GM19438 (cell line): ENCODE results near the gene PHLDA2.

ENCODE experiments used
- ATAC-seq: cut with Tn5 transposase; IDR thresholded peaks from one replicate; pipeline ENCODE4 v1.9.1; 2021; ENCODE audit warnings: low read depth; ENCODE audit not compliant: unreplicated experiment

The PHLDA2 gene

GRCh38 chr11:2930704-2931419, 1.6 kb upstream of the PHLDA2 start:
- no peak for ATAC-seq

- no peak for ATAC-seq
Measured at GRCh38 chr11:2929950-2930703, 907 bp upstream of the PHLDA2 start.

GRCh38 chr11:2929531-2929949, 320 bp upstream of the PHLDA2 start:
- no peak for ATAC-seq

- no peak for ATAC-seq
Measured at GRCh38 chr11:2927851-2928604, 1.2 kb downstream of the PHLDA2 start.

GRCh38 chr11:2927121-2927800, 2.0 kb downstream of the PHLDA2 start:
- no peak for ATAC-seq

GRCh38 chr11:2926611-2927051, 2.6 kb downstream of the PHLDA2 start:
- no peak for ATAC-seq

GRCh38 chr11:2924821-2925675, 4.2 kb downstream of the PHLDA2 start:
- ATAC-seq: no peak

- no peak for ATAC-seq
Measured at GRCh38 chr11:2924381-2924780, 4.8 kb downstream of the PHLDA2 start.

GRCh38 chr11:2923446-2924375, 5.5 kb downstream of the PHLDA2 start:
- ATAC-seq: no peak

- ATAC-seq: no peak
Measured at GRCh38 chr11:2922655-2923054, 6.6 kb downstream of the PHLDA2 start.

- ATAC-seq: no peak
Measured at GRCh38 chr11:2921742-2922493, 7.3 kb downstream of the PHLDA2 start.

GRCh38 chr11:2921261-2921660, 8.0 kb downstream of the PHLDA2 start:
- no peak for ATAC-seq

- no peak for ATAC-seq
Measured at GRCh38 chr11:2920343-2920742, 8.9 kb downstream of the PHLDA2 start.

- ATAC-seq: no peak
Measured at GRCh38 chr11:2919837-2920236, 9.4 kb downstream of the PHLDA2 start.

GRCh38 chr11:2919188-2919587, 10.0 kb downstream of the PHLDA2 start:
- ATAC-seq: no peak

- no peak for ATAC-seq
Measured at GRCh38 chr11:2917842-2918490, 11.3 kb downstream of the PHLDA2 start.

GRCh38 chr11:2916892-2917645, 12.2 kb downstream of the PHLDA2 start:
- ATAC-seq: no peak
